ENCODE results near the gene FOXP1. TPM values are rescaled to one million over a fixed set of nuclear protein-coding genes. Genes with fewer than 3 reads are reported as not detected.

Gene FOXP1
- total RNA-seq, 1 donor from 2014 or later: 137 TPM

GRCh38 chr3:70919091-70919490 is 664.4 kb downstream of the FOXP1 start:
- DNase-seq (ENCODE audit: low spot score) (no peak), ATAC-seq (no peak)
- intact Hi-C loops (cut with DNase I): no loop called here

DNA sequence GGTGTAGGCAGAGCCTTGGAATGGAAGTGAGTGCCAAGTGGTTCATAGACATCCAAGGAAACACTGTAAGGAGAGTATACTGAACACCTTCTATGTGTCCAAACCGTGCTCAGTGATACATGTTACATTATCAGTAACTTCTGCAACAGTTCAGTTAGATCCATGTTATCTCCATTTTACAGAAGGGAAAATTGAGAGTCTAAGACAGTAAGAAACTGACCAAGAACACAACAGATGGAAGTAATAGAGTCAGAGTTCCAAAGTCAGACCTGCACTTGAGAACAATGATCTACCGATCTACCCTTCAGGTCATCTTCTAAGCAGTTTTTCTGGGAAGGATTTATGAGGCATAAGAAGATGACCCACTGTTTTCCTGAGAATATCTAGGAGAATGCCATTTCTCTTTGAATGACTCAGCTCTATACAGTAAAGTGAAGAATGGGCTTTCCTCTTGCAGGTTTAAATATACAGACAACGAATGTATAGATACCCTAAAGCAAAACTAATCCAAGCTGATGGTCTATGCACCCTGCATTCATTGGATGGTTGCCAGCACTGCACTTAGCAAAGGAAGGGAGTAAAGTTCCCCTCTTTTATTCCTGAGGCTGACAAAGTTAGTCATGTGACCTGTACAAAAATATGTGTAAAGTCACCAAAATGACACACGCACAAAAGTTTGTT is 667.0 kb downstream of the FOXP1 start:
- DNase-seq (ENCODE audit: low spot score) (no peak), ATAC-seq (no peak)
- intact Hi-C loops (cut with DNase I): no loop called here

DNA sequence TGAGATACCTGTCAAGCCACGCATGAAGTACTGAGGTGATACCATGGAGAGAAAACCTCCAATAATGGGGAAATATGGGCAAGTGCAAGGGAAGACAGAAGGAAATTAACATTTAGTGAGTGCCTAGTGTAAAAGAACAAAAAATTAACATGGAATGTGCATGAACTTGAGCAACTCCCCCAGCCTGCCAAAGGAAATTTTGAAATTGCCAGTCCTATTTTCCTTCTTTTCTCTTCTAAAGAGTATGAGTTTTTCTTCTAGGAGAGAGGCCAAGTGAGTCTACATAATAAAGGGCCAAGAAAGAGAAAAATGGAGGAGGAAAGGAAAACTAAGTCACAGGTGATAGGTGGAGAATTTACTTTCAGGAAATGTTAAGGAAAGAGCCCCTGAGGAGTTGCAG is 668.7 kb downstream of the FOXP1 start:
- DNase-seq (ENCODE audit: low spot score) (no peak), ATAC-seq (peak; percentile 67)
- intact Hi-C loops (cut with DNase I): no loop called here

GRCh38 chr3:70911719-70912118 is 671.8 kb downstream of the FOXP1 start:
- DNase-seq (ENCODE audit: low spot score) (no peak), ATAC-seq (no peak)
- intact Hi-C loops (cut with DNase I): no loop called here

DNA sequence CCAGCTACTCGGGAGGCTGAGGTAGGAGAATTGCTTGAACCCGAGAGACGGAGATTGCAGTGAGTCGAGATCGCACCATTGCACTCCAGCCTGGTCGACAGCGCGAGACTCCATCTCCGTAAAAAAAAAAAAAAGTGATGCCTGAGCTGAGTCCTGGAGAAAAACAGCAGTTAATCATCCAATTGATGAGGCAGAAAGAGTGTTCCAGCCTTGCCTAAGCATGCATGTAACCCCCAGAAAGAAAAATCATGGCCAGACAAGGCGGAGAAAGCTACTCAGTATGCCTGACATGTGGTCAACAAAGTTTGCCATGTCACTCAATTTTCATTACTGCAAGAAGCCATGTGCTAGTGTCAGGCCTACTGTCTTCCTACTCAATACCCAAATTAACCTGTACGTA is 678.0 kb downstream of the FOXP1 start:
- intact Hi-C loops (cut with DNase I): no loop called here
- ATAC-seq (no peak), DNase-seq (ENCODE audit: low spot score) (no peak)

Small RNA genes within 50 kb of the gene (microRNA-seq; reads per million reads assigned to microRNA genes)
- gene MIR1284: 3.6 reads per million, percentile 4 among the genes with 10 or more reads in this experiment

Other genes with a start within 250 kb of the FOXP1 start
- 36.4 TPM for gene EIF4E3, start 141.7 kb upstream of the FOXP1 start, total RNA-seq
- gene GPR27, start 170.1 kb upstream of the FOXP1 start, total RNA-seq: 6.0 TPM
- gene PROK2, start 201.4 kb upstream of the FOXP1 start, total RNA-seq: 3.0 TPM